GM12878 (cell line): ENCODE data around the gene PON1. TPM values are rescaled to one million over a fixed set of nuclear protein-coding genes. Genes with fewer than 3 reads are reported as not detected.

Experiments
- ATAC-seq: fragments of 200-7000 bp; cut with Tn5 transposase; 3 replicates; pipeline ENCODE4 v1.9.1; 2020; ENCODE audit warnings: mild to moderate bottlenecking, moderate library complexity
- BruUV-seq: library from RNA; stranded (reverse); fragments of 400-500 nt; replicated peaks from 2 replicates; lab custom pipeline; 2021; lab: Mats Ljungman, UMichigan
- CTCF ChIA-PET: fragments of 300-600 bp; sonication (Branson Sonifier 250); formaldehyde crosslinking; extraction: SDS; loops from one replicate; lab custom pipeline; 2021; ENCODE audit warnings: inconsistent platforms; lab: Yijun Ruan, JAX
- POLR2A ChIA-PET: fragments of 350-600 bp; formaldehyde crosslinking; extraction: SDS; loops from one replicate; lab custom pipeline; 2021; ENCODE audit warnings: inconsistent platforms; lab: Charles Lee
- RAD21 ChIA-PET: fragments of 300-600 bp; sonication (Branson Sonifier 250); formaldehyde crosslinking; loops from one replicate; lab custom pipeline; 2023; ENCODE audit warnings: antibody characterized with exemption; ENCODE audit not compliant: unreplicated experiment; lab: Charles Lee
- SMC1A ChIA-PET: fragments of 300-600 bp; sonication (Branson Sonifier 250); formaldehyde crosslinking; loops from one replicate; lab custom pipeline; 2023; ENCODE audit not compliant: unreplicated experiment, uncharacterized antibody; lab: Charles Lee
- DNase-seq: peaks from one replicate; pipeline ENCODE4 v3.0.0-alpha.2; 2011; ENCODE audit warnings: low read depth, low spot score
- FAIRE-seq: peaks from 3 replicates; lab custom pipeline; 2011; peaks lifted over from hg19 to GRCh38; lab: Jason Lieb, UNC
- H2AFZ ChIP-seq: 2 replicates; pipeline ENCODE4 v1.6.0; 2011; ENCODE audit warnings: low read depth, low read length, control low read depth; ENCODE audit not compliant: control insufficient read depth
- H3K27ac ChIP-seq: 2 replicates; pipeline ENCODE4 v1.5.1; 2011; ENCODE audit warnings: control low read depth; ENCODE audit not compliant: control insufficient read depth, insufficient read depth
- H3K27me3 ChIP-seq, 2 experiments: replicated peaks in 1 of 2; 2 replicates each; pipeline versions ENCODE4 v1.6.0 to v1.6.1; 2011; ENCODE audit warnings: low read length in 1 of 2; ENCODE audit not compliant: control insufficient read depth in 2 of 2, insufficient read depth in 2 of 2
- H3K36me3 ChIP-seq, 2 experiments: 2 replicates each; pipeline ENCODE4 v1.5.1; 2011; ENCODE audit warnings: low read length in 1 of 2; ENCODE audit not compliant: control insufficient read depth in 2 of 2, insufficient read depth in 2 of 2
- H3K4me1 ChIP-seq: 2 replicates; pipeline ENCODE4 v1.6.1; 2011; ENCODE audit warnings: mild to moderate bottlenecking, low read length, moderate library complexity, mixed read lengths; ENCODE audit not compliant: control insufficient read depth, insufficient read depth
- H3K4me2 ChIP-seq: 2 replicates; pipeline ENCODE4 v1.6.0; 2011; ENCODE audit warnings: control low read depth; ENCODE audit not compliant: control insufficient read depth, insufficient read depth
- H3K4me3 ChIP-seq: fragments of 200-600 bp; sonication (generic); 2 replicates; pipeline ENCODE4 v1.5.1; 2016
- H3K79me2 ChIP-seq: 2 replicates; pipeline ENCODE4 v1.6.0; 2011; ENCODE audit warnings: low read length; ENCODE audit not compliant: control insufficient read depth, insufficient read depth
- H3K9ac ChIP-seq: 2 replicates; pipeline ENCODE4 v1.8.0; 2011; ENCODE audit warnings: low read length, control low read depth, mixed read lengths; ENCODE audit not compliant: control insufficient read depth, insufficient read depth
- H3K9me3 ChIP-seq: replicated peaks from 3 replicates; pipeline ENCODE4 v1.5.1; 2011; ENCODE audit warnings: mild to moderate bottlenecking, low read length; ENCODE audit not compliant: control insufficient read depth, insufficient read depth
- H4K20me1 ChIP-seq: 2 replicates; pipeline ENCODE4 v1.6.0; 2011; ENCODE audit not compliant: control insufficient read depth, insufficient read depth
- ESRRA ChIP-seq: IDR thresholded peaks from 2 replicates; pipeline ENCODE4 v1.6.1; 2012; ENCODE audit warnings: mild to moderate bottlenecking, low read length, improper control_type of control experiment
- FOXM1 ChIP-seq: IDR thresholded peaks from 2 replicates; pipeline ENCODE4 v1.6.1; 2012; ENCODE audit warnings: low read depth, mild to moderate bottlenecking, inconsistent platforms, low read length, moderate library complexity
- NBN ChIP-seq: fragments of 450-650 bp; IDR thresholded peaks from 2 replicates; pipeline ENCODE4 v1.6.1; 2016
- PAX8 ChIP-seq: fragments of 450-650 bp; IDR thresholded peaks from 2 replicates; pipeline ENCODE4 v1.6.1; 2017; ENCODE audit warnings: mild to moderate bottlenecking, moderate library complexity
- POLR2AphosphoS5 ChIP-seq: IDR thresholded peaks from 2 replicates; pipeline ENCODE4 v1.6.1; 2011; ENCODE audit warnings: mild to moderate bottlenecking, low read length, inconsistent platforms
- RELA ChIP-seq: fragments of 450-650 bp; IDR thresholded peaks from 2 replicates; pipeline ENCODE4 v1.8.0; 2014; ENCODE audit warnings: borderline replicate concordance; ENCODE audit not compliant: partially characterized antibody
- TCF7 ChIP-seq: IDR thresholded peaks from 2 replicates; pipeline ENCODE4 v1.6.1; 2014; ENCODE audit warnings: antibody characterized with exemption, borderline replicate concordance
- USF1 ChIP-seq: IDR thresholded peaks from 2 replicates; pipeline ENCODE4 v1.6.1; 2011; ENCODE audit warnings: borderline replicate concordance, low read depth, mild to moderate bottlenecking, moderate library complexity, mixed read lengths, low read length; ENCODE audit not compliant: insufficient read depth; ENCODE audit errors: extremely low read length
- USF2 ChIP-seq: IDR thresholded peaks from 2 replicates; pipeline ENCODE4 v1.6.1; 2011; ENCODE audit warnings: low read depth, low read length, improper control_type of control experiment, borderline replicate concordance
- WRNIP1 ChIP-seq: IDR thresholded peaks from 2 replicates; pipeline ENCODE4 v1.6.1; 2011; ENCODE audit warnings: low read depth, low read length, improper control_type of control experiment, borderline replicate concordance
- WGBS: methylation state at CpG from one replicate; pipeline ENCODE4 v1.1.6; 2016; ENCODE audit warnings: low lambda C conversion rate; ENCODE audit not compliant: insufficient replicate concordance, insufficient coverage; ENCODE audit errors: missing lambda C conversion rate; 5-methylcytosine and 5-hydroxymethylcytosine counted together
- in situ Hi-C: fragments of 300-500 bp; cut with MboI; formaldehyde crosslinking; loops from 9 replicates; pipeline ENCODE4 v1.14.3; 2018; ENCODE audit warnings: mixed read lengths
- intact Hi-C: fragments of 100-400 bp; cut with micrococcal nuclease; formaldehyde crosslinking; loops from one replicate; pipeline ENCODE4 v1.14.2; 2022; ENCODE audit not compliant: unreplicated experiment
- polyA plus RNA-seq, 11 experiments: library from polyadenylated mRNA; depleted of rRNA in 4 of 11; unstranded in 6 of 11; stranded (reverse) in 5 of 11; fragments of >200 nt; fragmentation: Nextera tagmentation in 4 of 11; fragmentation: Illumina TruSeq in 1 of 11; extraction: Ambion mirVana in 4 of 11; extraction: Trizol in 1 of 11; gene quantifications; 1 replicate in 1 of 11; 2 replicates in 10 of 11; pipeline versions ENCODE4 v1.2.1 to v1.2.3, GENCODE V29; 2011 to 2016; ENCODE audit warnings: inconsistent platforms in 2 of 11, missing spikeins in 2 of 11, low read depth in 1 of 11
- total RNA-seq, 4 experiments: library from RNA; depleted of rRNA in 3 of 4; stranded (reverse); fragments of >200 nt in 3 of 4; fragmentation: Illumina TruSeq in 1 of 4; extraction: Trizol in 1 of 4; gene quantifications; 2 replicates each; pipeline versions ENCODE4 v1.2.1 to v1.2.3, GENCODE V29; 2013 to 2021

The PON1 gene
- total and polyA plus RNA-seq, 10 of the 15 experiments (the other 5 are each of a cell fraction or from before 2014, with no cell fraction given), result 0.10 to 0.26 (median 0.23) TPM; not detected in 4

- Histone ChIP-seq H3K4me2 (no peak overlapping the region), H2AFZ (no peak overlapping the region), H3K79me2 (no peaks in the 10 kb centered on the region), H3K9ac (no peak overlapping the region)
- POLR2A ChIA-PET, result no interaction called here
- RAD21 ChIA-PET, result no interaction called here
- no peak for TF ChIP-seq USF2
- no peak for TF ChIP-seq WRNIP1
- TF ChIP-seq PAX8, result no peak
- TF ChIP-seq, all 136 proteins: peak for 0
- ChIA-PET CTCF (no interaction called here), SMC1A (interaction anchor here (1.0 kb wide), 2 partner anchors 14 to 107 kb away, joined by 3 read pairs; no protein-coding TSS in a partner anchor)
- 3% methylated on average over 3 of the region's 3 CpGs for WGBS
- intact Hi-C loops (no loop called here), in situ Hi-C loops (no loop called here)
- no peak for FAIRE-seq
- Histone ChIP-seq H3K4me1 (no peaks in the 10 kb centered on the region), H3K27me3 (no peaks in the 10 kb centered on the region), H3K36me3 (no peaks in the 10 kb centered on the region), H3K4me3 (no peak overlapping the region), H3K9me3 (no peaks in the 10 kb centered on the region), H3K27ac (no peak overlapping the region), H4K20me1 (no peaks in the 10 kb centered on the region)
- no peak for ATAC-seq
- BruUV-seq, result no TSS peak
- no peak for DNase-seq
Observed at GRCh38 chr7:95368235-95368634, 43.9 kb upstream of the PON1 start.

DNA sequence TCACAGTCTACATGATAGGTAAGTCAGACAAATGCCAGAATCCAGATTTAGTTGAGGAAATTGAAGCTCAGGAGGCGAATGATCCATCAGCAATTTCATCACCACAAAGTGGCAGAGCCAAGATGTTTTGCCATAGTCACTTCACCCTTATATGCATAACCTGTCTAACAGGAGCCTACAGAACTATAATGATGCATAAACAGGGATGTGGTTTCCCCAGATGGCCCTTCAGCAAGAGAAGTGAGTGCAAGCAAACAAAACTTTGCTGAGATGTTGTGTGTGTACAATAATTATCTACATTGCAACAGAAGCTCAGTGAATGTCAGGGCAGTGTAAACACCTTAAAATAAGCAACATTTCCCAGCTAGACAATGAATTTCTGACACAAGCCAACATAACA lies 43.3 kb upstream of the PON1 start:
- Histone ChIP-seq H3K9ac (no peak overlapping the region), H3K4me3 (no peak overlapping the region), H3K27me3 (no peaks in the 10 kb centered on the region), H3K79me2 (no peaks in the 10 kb centered on the region), H3K27ac (no peak overlapping the region), H3K9me3 (no peaks in the 10 kb centered on the region), H3K36me3 (no peaks in the 10 kb centered on the region), H3K4me1 (no peaks in the 10 kb centered on the region), H4K20me1 (no peaks in the 10 kb centered on the region), H3K4me2 (no peak overlapping the region), H2AFZ (no peak overlapping the region)
- POLR2A ChIA-PET, result no interaction called here
- in situ Hi-C loops, result no loop called here
- TF ChIP-seq NBN (no peak), USF1 (no peak), RELA (no peak), ESRRA (no peak), POLR2AphosphoS5 (no peak), TCF7 (no peak), FOXM1 (no peak)
- WGBS, result 0% methylated on average over 1 of the region's 1 CpG
- CTCF ChIA-PET, result no interaction called here
- BruUV-seq, result no TSS peak
- SMC1A ChIA-PET, result interaction anchor here (1.0 kb wide), 2 partner anchors 15 to 108 kb away, joined by 3 read pairs; no protein-coding TSS in a partner anchor
- ATAC-seq (no peak), FAIRE-seq (no peak), DNase-seq (no peak)
- RAD21 ChIA-PET, result no interaction called here
- intact Hi-C loops, result no loop called here
